Hepatocyte (in vitro differentiated cells): ENCODE data around the gene NFKBIA. TPM values are rescaled to one million over a fixed set of nuclear protein-coding genes. Genes with fewer than 3 reads are reported as not detected.

ENCODE experiments used
- DNase-seq: peaks from one replicate; pipeline ENCODE4 v3.0.0-alpha.2; 2016; ENCODE audit warnings: low spot score
- H2AFZ ChIP-seq: fragments of 200-600 bp; sonication (generic); 2 replicates; pipeline ENCODE4 v1.6.0; 2016; ENCODE audit warnings: antibody characterized with exemption, mild to moderate bottlenecking
- H3K27ac ChIP-seq: fragments of 200-600 bp; sonication (generic); 2 replicates; pipeline ENCODE4 v1.5.1; 2016; ENCODE audit warnings: mild to moderate bottlenecking
- H3K27me3 ChIP-seq: fragments of 200-600 bp; sonication (generic); 2 replicates; pipeline ENCODE4 v1.6.1; 2016
- H3K36me3 ChIP-seq: fragments of 200-600 bp; sonication (generic); replicated peaks from 2 replicates; pipeline ENCODE4 v1.5.1; 2016; ENCODE audit warnings: low read depth; ENCODE audit not compliant: insufficient read depth
- H3K4me1 ChIP-seq: fragments of 200-600 bp; sonication (generic); 2 replicates; pipeline ENCODE4 v1.5.1; 2016; ENCODE audit warnings: mild to moderate bottlenecking, moderate library complexity; ENCODE audit not compliant: insufficient read depth
- H3K4me2 ChIP-seq: fragments of 200-600 bp; sonication (generic); 2 replicates; pipeline ENCODE4 v1.6.0; 2016
- H3K4me3 ChIP-seq: fragments of 200-600 bp; sonication (generic); 2 replicates; pipeline ENCODE4 v1.5.1; 2016; ENCODE audit warnings: mild to moderate bottlenecking
- H3K79me2 ChIP-seq: fragments of 200-600 bp; sonication (generic); 2 replicates; pipeline ENCODE4 v1.6.0; 2017; ENCODE audit warnings: mild to moderate bottlenecking
- H3K9me2 ChIP-seq: fragments of 200-600 bp; sonication (generic); replicated peaks from 2 replicates; pipeline ENCODE4 v1.6.0; 2017; ENCODE audit warnings: mild to moderate bottlenecking; ENCODE audit not compliant: insufficient read depth
- H3K9me3 ChIP-seq: fragments of 200-600 bp; sonication (generic); 2 replicates; pipeline ENCODE4 v1.5.1; 2016; ENCODE audit warnings: low read depth, mild to moderate bottlenecking
- H4K20me1 ChIP-seq: fragments of 200-600 bp; sonication (generic); 2 replicates; pipeline ENCODE4 v1.6.0; 2016; ENCODE audit warnings: mild to moderate bottlenecking; ENCODE audit not compliant: insufficient read depth, poor library complexity, severe bottlenecking
- CTCF ChIP-seq: fragments of 200-600 bp; sonication (generic); IDR thresholded peaks from 2 replicates; pipeline ENCODE4 v1.5.1; 2016; ENCODE audit warnings: antibody characterized with exemption, mild to moderate bottlenecking; ENCODE audit not compliant: poor library complexity
- EZH2 ChIP-seq: fragments of 200-600 bp; sonication (generic); IDR thresholded peaks from 2 replicates; pipeline ENCODE4 v1.6.1; 2016; ENCODE audit warnings: antibody characterized with exemption, mild to moderate bottlenecking, borderline replicate concordance
- EZH2phosphoT487 ChIP-seq: fragments of 200-600 bp; sonication (generic); IDR thresholded peaks from one replicate; pipeline ENCODE4 v1.6.1; 2018; ENCODE audit warnings: antibody characterized with exemption, mild to moderate bottlenecking, low read depth, moderate library complexity; ENCODE audit not compliant: unreplicated experiment, severe bottlenecking
- WGBS: methylation state at CpG from one replicate; pipeline ENCODE4 v1.1.6; 2016; ENCODE audit warnings: low lambda C conversion rate; ENCODE audit errors: missing lambda C conversion rate; 5-methylcytosine and 5-hydroxymethylcytosine counted together
- polyA plus RNA-seq: library from polyadenylated mRNA; unstranded; fragments of >200 nt; fragmentation: Nextera tagmentation; extraction: Ambion mirVana; gene quantifications from 2 replicates; pipeline ENCODE4 v1.2.1, GENCODE V29; 2016
- total RNA-seq: library from RNA; depleted of rRNA; stranded (reverse); fragments of >200 nt; gene quantifications from 2 replicates; pipeline ENCODE4 v1.2.3, GENCODE V29; 2014

NFKBIA gene
- total and polyA plus RNA-seq, 2 experiments from 2014 or later = 252 to 345 TPM

- 94% methylated on average over 1 of the region's 1 CpG for WGBS
- Histone ChIP-seq H3K79me2 (no peaks in the 10 kb centered on the region), H3K4me1 (no peaks in the 10 kb centered on the region), H3K36me3 (no peaks in the 10 kb centered on the region), H3K9me2 (no peaks in the 10 kb centered on the region), H3K27me3 (no peaks in the 10 kb centered on the region), H4K20me1 (no peaks in the 10 kb centered on the region), H3K4me3 (no peak overlapping the region), H3K27ac (no peak overlapping the region), H3K9me3 (no peaks in the 10 kb centered on the region), H3K4me2 (no peak overlapping the region), H2AFZ (no peak overlapping the region)
- TF ChIP-seq EZH2phosphoT487 = no peak
- no peak for TF ChIP-seq EZH2
- no peak for TF ChIP-seq CTCF
- DNase-seq = no peak
Measured at GRCh38 chr14:35433826-35434225, 29.3 kb upstream of the NFKBIA start.

GRCh38 chr14:35430459-35431199 is 26.1 kb upstream of the NFKBIA start:
- Histone ChIP-seq H4K20me1 (no peaks in the 10 kb centered on the region), H3K4me2 (no peak overlapping the region), H3K36me3 (no peaks in the 10 kb centered on the region), H3K4me3 (no peak overlapping the region), H3K27me3 (no peaks in the 10 kb centered on the region), H3K4me1 (no peaks in the 10 kb centered on the region), H3K27ac (no peak overlapping the region), H3K9me3 (no peaks in the 10 kb centered on the region), H2AFZ (no peak overlapping the region), H3K9me2 (no peaks in the 10 kb centered on the region), H3K79me2 (no peaks in the 10 kb centered on the region)
- 88% methylated on average over 13 of the region's 13 CpGs for WGBS
- TF ChIP-seq CTCF = no peak
- TF ChIP-seq EZH2 = no peak
- TF ChIP-seq EZH2phosphoT487 = no peak
- no peak for DNase-seq

GRCh38 chr14:35429951-35430350 is 25.4 kb upstream of the NFKBIA start:
- TF ChIP-seq EZH2phosphoT487 = no peak
- no peak for TF ChIP-seq CTCF
- TF ChIP-seq EZH2 = no peak
- Histone ChIP-seq H3K79me2 (no peaks in the 10 kb centered on the region), H3K27me3 (no peaks in the 10 kb centered on the region), H3K36me3 (no peaks in the 10 kb centered on the region), H3K4me1 (no peaks in the 10 kb centered on the region), H2AFZ (no peak overlapping the region), H3K4me3 (no peak overlapping the region), H3K9me2 (no peaks in the 10 kb centered on the region), H4K20me1 (no peaks in the 10 kb centered on the region), H3K9me3 (no peaks in the 10 kb centered on the region), H3K4me2 (no peak overlapping the region), H3K27ac (no peak overlapping the region)
- no peak for DNase-seq
- WGBS = 84% methylated on average over 4 of the region's 4 CpGs
